Central memory CD8-positive, alpha-beta T cell (primary cell): Measurements from ENCODE around the gene FHOD3.

ENCODE experiments used
- ATAC-seq: fragments of 150-1000 bp; cut with Tn5 transposase; replicated peaks from 2 replicates; pipeline ENCODE4 v1.10.0; 2022; ENCODE audit warnings: mild to moderate bottlenecking, moderate FRiP score, moderate number of reproducible peaks; ENCODE audit not compliant: poor library complexity, severe bottlenecking; ENCODE audit errors: extremely low read depth
- DNase-seq, 2 donors: peaks; one replicate each; pipeline ENCODE4 v3.0.0; 2021; ENCODE audit warnings: low spot score in 2 of 2
- H3K27ac Mint-ChIP-seq: one replicate; pipeline ENCODE4 v1.8.0; 2022; ENCODE audit warnings: low read depth, mild to moderate bottlenecking, moderate library complexity, mixed read lengths
- H3K27me3 Mint-ChIP-seq: one replicate; pipeline ENCODE4 v1.8.0; 2022; ENCODE audit warnings: mixed read lengths
- H3K36me3 Mint-ChIP-seq: one replicate; pipeline ENCODE4 v1.8.0; 2022; ENCODE audit warnings: mild to moderate bottlenecking, moderate library complexity, mixed read lengths; ENCODE audit not compliant: insufficient read depth
- H3K4me1 Mint-ChIP-seq: one replicate; pipeline ENCODE4 v1.8.0; 2022; ENCODE audit warnings: mixed read lengths
- H3K4me3 Mint-ChIP-seq: one replicate; pipeline ENCODE4 v1.8.0; 2022; ENCODE audit warnings: mild to moderate bottlenecking, moderate library complexity, mixed read lengths
- H3K9me3 Mint-ChIP-seq: one replicate; pipeline ENCODE4 v1.8.0; 2022; ENCODE audit warnings: mixed read lengths

Gene FHOD3

DNA sequence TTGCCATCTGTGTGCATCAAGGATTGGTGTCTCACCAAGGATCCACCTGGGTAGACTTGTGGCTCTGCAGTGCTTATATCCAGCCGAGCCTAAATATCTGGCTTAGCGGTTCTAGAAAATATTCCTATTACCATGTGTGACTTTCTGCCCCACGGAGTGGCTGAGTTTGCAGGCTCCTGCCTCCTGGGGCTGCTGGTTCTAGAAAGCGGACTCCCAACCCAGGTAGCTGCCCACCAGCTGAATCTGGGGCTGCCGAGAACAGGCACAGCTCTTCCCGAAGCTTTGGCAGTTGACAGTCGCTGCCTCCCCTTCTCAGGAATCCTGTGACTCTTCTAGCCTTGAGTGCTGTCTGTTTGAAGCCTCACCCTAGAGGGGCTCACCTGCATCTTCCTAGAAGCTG, 426.7 kb downstream of the FHOD3 start:
- DNase-seq (no peak), ATAC-seq (no peak)
- Mint-ChIP-seq H3K27ac (no peak overlapping the region), H3K9me3 (no peaks in the 10 kb centered on the region), H3K4me3 (no peak overlapping the region), H3K4me1 (no peaks in the 10 kb centered on the region), H3K36me3 (no peaks in the 10 kb centered on the region), H3K27me3 (peaks cover 32% of the 10 kb centered on the region)

DNA sequence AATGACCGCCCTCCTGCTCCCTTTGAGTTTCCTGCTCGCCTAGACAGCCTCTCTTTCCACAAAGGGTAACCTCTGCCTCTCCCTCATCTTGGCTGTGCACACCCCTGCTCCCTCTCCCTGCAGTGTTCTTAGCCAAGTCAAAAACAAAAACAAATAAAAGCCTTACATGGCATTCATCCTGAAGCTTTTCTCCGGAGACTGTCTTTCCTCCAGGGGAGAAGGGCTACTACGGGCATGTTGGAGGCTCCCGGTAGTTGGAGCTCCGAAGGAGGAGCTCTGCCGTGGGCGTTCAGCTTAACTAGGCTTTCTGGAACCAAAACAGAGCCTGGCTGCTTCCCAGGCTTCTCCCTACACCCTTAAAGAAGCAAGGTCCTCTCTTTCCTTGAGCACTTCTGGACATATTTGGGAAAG, 427.1 kb downstream of the FHOD3 start:
- no peak overlapping the region for H3K27ac Mint-ChIP-seq

DNA sequence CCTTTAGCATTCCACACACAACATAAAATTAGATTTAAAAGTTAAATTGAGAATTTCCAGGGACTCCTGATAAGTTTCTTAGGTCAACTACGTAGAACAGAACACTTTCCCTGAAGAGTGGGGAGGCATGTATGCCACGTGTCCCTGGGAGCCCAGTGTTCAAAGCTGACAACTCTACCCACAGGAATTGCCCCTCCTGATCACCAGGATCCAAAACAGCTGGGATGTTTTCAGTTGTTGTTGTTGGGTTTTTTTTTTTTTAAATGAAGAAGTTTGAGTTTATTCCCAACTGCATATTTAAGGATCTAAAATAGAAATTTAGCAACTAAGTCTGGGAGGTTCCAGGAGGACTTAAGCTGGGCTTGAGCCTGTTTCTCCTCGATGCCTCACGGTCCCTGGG, 430.8 kb downstream of the FHOD3 start:
- no peak for ATAC-seq
- Mint-ChIP-seq H3K9me3 (peaks cover 4% of the 10 kb centered on the region), H3K36me3 (no peaks in the 10 kb centered on the region), H3K27me3 (peaks cover 66% of the 10 kb centered on the region), H3K4me3 (no peak overlapping the region), H3K4me1 (no peaks in the 10 kb centered on the region), H3K27ac (no peak overlapping the region)
- DNase-seq, result no peak

More for the DNA sequence above, 427.1 kb downstream of the FHOD3 start:
- DNase-seq, result no peak
- no peak for ATAC-seq
- H3K36me3 Mint-ChIP-seq, result no peaks in the 10 kb centered on the region
- H3K27me3 Mint-ChIP-seq, result peaks cover 33% of the 10 kb centered on the region
- H3K4me1 Mint-ChIP-seq, result no peaks in the 10 kb centered on the region
- H3K9me3 Mint-ChIP-seq, result no peaks in the 10 kb centered on the region
- H3K4me3 Mint-ChIP-seq, result no peak overlapping the region

DNA sequence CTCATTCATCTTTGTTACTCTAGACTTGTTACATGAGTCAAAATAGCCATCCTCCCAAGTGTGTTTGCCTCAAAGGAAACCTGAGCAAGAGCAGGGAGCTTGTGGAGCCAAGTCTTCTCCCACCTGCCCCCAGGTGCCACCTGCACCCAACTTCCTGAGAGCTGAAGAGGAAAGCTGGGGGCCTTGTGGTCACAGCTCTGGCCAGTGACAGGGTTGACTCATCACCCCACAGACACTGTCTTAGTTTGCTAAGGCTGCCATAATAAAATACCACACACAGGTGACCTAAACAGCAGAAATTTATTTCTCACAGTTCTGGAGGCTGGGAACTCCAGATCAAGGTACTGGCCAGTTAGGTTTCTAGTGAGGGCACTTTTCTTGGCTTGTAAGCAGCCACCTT, 431.7 kb downstream of the FHOD3 start:
- Mint-ChIP-seq H3K36me3 (no peaks in the 10 kb centered on the region), H3K9me3 (peaks cover 4% of the 10 kb centered on the region), H3K27me3 (peaks cover 66% of the 10 kb centered on the region), H3K4me3 (no peak overlapping the region), H3K4me1 (no peaks in the 10 kb centered on the region), H3K27ac (no peak overlapping the region)
- ATAC-seq (no peak), DNase-seq (no peak)

DNA sequence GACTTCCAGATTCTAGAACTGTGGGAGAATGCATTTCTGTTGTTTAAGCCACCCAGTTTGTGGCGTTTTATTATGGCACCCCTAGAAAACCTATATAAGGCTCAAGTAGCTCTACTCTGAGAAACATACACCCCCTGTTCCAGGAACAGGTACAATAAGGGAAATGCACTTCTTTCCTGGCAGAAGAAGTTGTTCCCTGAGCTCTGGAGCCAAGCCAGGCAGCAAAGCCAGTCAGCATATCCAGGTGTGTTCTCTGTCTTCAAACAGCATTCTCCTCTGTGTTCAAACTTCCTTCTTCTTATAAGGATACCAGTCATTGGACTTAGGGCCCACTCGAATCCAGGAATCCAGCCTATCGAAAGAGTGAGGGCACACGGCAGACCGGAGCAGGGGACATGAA, 434.8 kb downstream of the FHOD3 start:
- H3K4me3 Mint-ChIP-seq, result no peak overlapping the region
- no peaks in the 10 kb centered on the region for H3K4me1 Mint-ChIP-seq
- no peak overlapping the region for H3K27ac Mint-ChIP-seq
- peaks cover 43% of the 10 kb centered on the region for H3K27me3 Mint-ChIP-seq
- no peak for ATAC-seq
- DNase-seq, result no peak
- no peaks in the 10 kb centered on the region for H3K36me3 Mint-ChIP-seq
- peaks cover 4% of the 10 kb centered on the region for H3K9me3 Mint-ChIP-seq

DNA sequence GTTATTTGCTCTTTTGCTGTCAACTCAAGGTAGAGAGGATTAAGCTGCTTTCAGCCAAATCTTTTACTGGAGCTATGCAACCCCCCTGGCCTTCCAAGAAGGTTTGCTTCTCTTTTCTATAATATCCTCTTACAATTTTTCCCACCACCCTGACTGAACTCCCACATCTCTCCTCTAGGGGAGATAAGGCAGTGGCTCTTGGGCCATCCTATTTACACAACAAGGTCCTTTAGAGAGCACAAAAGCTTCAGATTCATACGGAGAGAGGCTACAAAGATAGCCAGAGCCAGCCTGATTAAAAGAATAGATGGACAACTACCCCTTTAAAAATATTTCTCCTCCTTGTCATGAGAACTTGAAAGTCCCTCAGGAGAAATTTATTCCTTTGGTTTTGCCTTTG, 435.6 kb downstream of the FHOD3 start:
- no peaks in the 10 kb centered on the region for H3K4me1 Mint-ChIP-seq
- H3K27ac Mint-ChIP-seq, result no peak overlapping the region
- H3K36me3 Mint-ChIP-seq, result no peaks in the 10 kb centered on the region
- no peak for ATAC-seq
- no peak for DNase-seq
- H3K9me3 Mint-ChIP-seq, result peaks cover 4% of the 10 kb centered on the region
- H3K4me3 Mint-ChIP-seq, result no peak overlapping the region
- peaks cover 34% of the 10 kb centered on the region for H3K27me3 Mint-ChIP-seq

DNA sequence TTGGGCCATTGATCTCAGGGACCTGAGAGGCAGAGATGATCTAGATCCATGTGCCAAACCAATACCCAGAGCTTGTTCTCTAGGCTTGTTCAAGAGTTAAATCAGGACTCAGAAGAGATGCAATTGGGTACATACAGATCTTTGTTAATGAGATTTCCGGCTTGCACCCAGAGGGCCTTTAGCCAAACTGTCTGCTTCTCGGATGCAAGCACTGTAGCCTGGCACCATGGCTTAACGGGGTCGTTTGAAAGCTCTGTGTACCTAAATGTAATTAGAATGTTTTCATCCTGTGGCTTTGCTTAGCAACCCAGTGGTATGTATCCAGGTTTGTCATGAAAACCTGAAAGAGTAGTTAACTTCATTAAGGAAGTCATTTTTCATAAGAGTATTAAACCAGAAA, 437.1 kb downstream of the FHOD3 start:
- H3K27me3 Mint-ChIP-seq, result peaks cover 33% of the 10 kb centered on the region
- H3K4me3 Mint-ChIP-seq, result no peak overlapping the region
- no peaks in the 10 kb centered on the region for H3K4me1 Mint-ChIP-seq
- peaks cover 4% of the 10 kb centered on the region for H3K9me3 Mint-ChIP-seq
- DNase-seq (no peak), ATAC-seq (no peak)
- no peaks in the 10 kb centered on the region for H3K36me3 Mint-ChIP-seq
- no peak overlapping the region for H3K27ac Mint-ChIP-seq

DNA sequence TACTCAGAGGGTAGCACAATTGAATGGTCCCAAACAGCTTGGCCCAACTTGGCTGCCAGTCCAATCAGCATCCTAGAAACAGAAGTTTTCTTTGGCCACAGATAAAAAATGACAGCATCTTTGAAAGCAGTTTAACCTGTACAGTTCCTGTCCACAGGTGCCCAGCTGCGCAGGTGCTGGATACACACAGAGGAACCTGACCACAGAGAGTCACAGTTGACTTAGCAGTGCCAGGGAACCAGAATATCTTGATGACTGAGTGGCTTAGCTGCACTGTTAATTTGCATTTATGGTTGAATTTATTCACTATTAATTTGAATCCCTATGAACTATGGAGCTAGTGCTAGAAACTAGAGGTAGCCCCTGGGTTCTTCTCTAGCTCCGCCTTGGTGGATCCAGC, 437.6 kb downstream of the FHOD3 start:
- H3K4me1 Mint-ChIP-seq, result no peaks in the 10 kb centered on the region
- H3K36me3 Mint-ChIP-seq, result no peaks in the 10 kb centered on the region
- H3K4me3 Mint-ChIP-seq, result no peak overlapping the region
- H3K27me3 Mint-ChIP-seq, result peaks cover 32% of the 10 kb centered on the region
- peaks cover 4% of the 10 kb centered on the region for H3K9me3 Mint-ChIP-seq
- H3K27ac Mint-ChIP-seq, result no peak overlapping the region
- ATAC-seq (no peak), DNase-seq (no peak)

DNA sequence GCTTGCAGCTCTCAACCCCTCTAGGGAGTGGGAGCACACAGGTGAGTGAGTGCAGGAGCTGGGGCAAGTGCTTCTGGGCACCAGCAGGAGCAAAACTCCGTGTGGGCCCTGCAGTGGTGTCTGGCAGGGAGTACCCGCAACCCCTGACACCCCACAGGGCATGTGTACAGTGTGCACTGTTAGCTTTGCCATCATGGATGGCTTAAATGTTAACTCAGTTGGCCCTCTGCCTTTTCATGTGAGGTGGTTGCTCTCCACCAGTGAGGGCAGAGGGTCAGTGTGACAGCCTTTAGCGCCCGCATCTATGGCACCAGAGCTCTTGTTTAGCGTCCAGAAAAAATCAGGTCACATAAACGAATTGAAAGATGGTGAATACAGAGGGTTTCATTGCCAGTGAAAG, 438.6 kb downstream of the FHOD3 start:
- no peak overlapping the region for H3K27ac Mint-ChIP-seq
- H3K36me3 Mint-ChIP-seq, result no peaks in the 10 kb centered on the region
- H3K4me1 Mint-ChIP-seq, result no peaks in the 10 kb centered on the region
- peaks cover 33% of the 10 kb centered on the region for H3K27me3 Mint-ChIP-seq
- no peak for DNase-seq
- ATAC-seq, result no peak
- H3K4me3 Mint-ChIP-seq, result no peak overlapping the region
- peaks cover 4% of the 10 kb centered on the region for H3K9me3 Mint-ChIP-seq

DNA sequence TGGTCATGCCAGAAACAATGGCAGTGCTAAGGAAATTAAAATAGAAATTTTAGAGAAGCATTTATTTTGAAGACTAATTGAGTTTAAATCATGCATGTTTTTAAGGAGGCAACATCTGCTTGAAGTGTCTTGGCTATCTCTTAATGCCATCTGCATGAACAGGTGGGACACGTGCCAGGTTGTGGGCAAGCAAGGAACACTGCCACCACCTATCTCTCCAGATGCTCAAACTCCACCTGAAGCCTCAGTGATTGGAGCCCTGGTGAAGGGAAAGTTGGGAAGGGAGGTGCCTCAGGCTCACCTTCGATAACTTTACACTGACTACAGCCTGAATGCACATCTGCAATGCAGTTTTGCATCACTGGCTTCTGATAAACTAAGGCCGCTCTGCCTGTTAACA, 439.8 kb downstream of the FHOD3 start:
- no peak overlapping the region for H3K4me3 Mint-ChIP-seq
- peaks cover 33% of the 10 kb centered on the region for H3K27me3 Mint-ChIP-seq
- H3K9me3 Mint-ChIP-seq, result peaks cover 4% of the 10 kb centered on the region
- no peak overlapping the region for H3K27ac Mint-ChIP-seq
- DNase-seq (no peak), ATAC-seq (no peak)
- no peaks in the 10 kb centered on the region for H3K4me1 Mint-ChIP-seq
- no peaks in the 10 kb centered on the region for H3K36me3 Mint-ChIP-seq

DNA sequence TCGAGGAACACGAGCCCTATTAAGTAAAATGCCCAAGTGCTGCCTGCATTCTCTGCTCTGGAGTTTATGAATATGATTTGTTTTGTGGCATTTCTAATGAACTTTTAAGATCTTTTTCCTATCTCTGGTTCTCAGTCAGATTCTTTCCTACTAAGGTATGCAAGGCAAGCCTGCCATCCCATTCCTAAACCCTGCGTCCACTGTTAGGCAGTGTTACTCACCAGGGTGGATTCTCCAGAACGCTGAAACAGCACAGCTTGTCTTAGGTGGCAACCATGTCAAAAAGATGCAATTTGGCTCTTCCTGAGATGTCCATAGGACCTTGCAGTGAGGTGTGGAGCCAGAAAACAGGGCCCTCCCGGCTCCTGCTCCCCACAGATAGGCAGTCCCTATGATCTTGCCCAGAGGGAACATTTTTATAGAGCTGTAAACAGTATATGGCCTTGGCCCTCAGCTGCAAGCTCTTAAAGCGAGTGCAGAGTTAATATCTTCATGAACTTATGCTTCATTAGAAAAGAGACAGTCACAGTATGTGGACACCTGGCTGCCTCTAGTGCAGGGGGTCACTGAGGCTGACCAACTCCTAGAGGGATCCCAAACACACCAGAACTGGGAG, 446.9 kb downstream of the FHOD3 start:
- ATAC-seq (no peak), DNase-seq (no peak)
- no peak overlapping the region for H3K4me3 Mint-ChIP-seq
- H3K4me1 Mint-ChIP-seq, result no peaks in the 10 kb centered on the region
- H3K9me3 Mint-ChIP-seq, result no peaks in the 10 kb centered on the region
- H3K27me3 Mint-ChIP-seq, result peaks cover 39% of the 10 kb centered on the region
- H3K27ac Mint-ChIP-seq, result no peak overlapping the region
- no peaks in the 10 kb centered on the region for H3K36me3 Mint-ChIP-seq

DNA sequence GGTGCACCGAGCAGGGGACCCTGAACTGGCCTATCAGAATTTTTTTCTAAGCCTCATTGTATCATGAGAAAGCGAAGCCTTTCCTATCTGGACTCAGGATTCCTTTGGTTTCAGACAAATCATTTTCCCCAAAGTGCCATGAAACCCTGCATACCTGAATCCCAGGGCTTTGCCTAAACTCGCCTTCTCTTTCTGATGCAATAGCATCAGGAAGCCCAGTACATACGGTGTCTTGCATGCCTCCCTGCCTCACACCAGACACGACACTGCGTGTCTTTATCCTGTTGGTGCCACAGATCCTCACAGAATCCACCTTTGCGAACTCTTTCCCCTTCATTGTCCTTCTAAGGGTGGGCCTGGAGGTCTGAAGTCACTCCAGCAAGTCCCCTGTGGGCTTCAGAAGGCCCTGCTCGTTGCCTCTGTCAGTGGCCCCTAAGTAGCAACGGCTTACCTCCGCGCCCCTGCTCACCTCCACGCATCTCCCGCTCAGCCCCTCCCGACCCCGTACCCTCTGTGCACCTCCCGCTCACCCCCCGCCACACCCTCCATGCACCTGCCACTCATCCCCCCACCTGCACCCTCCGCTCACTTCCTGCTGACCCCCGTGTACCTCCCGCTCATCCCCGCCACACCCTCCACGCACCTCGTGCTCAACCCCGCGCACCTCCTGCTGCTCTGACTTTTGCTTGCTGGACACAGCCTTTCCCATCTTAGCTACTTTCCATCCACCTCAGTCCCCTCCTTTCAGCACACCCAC, 447.9 kb downstream of the FHOD3 start:
- H3K4me3 Mint-ChIP-seq, result no peak overlapping the region
- no peak overlapping the region for H3K27ac Mint-ChIP-seq
- H3K27me3 Mint-ChIP-seq, result peaks cover 32% of the 10 kb centered on the region
- DNase-seq (no peak), ATAC-seq (no peak)
- no peaks in the 10 kb centered on the region for H3K4me1 Mint-ChIP-seq
- no peaks in the 10 kb centered on the region for H3K36me3 Mint-ChIP-seq
- H3K9me3 Mint-ChIP-seq, result no peaks in the 10 kb centered on the region
